NCI-H510A (cell line): ENCODE data around the gene RUNX2.

Source experiments
- DNase-seq: peaks from one replicate; lab custom pipeline; 2025; lab: John Stamatoyannopoulos, UW

The RUNX2 gene

DNA sequence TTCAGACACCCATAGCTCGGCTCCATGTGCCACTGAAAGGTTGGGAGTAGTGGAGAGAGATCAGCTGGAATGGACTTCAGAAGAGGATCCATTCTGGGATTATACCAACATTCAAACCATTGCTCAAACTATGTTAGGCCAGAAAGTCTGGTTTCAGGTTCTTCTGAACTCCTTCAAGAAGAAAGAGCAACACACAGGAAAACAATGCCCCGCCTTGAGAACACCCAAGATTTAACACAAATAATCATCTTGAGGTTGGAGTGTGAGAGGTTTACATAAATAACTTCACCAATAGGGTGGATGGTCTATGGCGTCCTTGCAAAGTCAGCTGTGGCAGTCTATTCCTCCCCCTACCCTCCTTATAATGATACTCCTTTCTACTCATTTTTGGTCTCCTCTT is 261.2 kb downstream of the RUNX2 start:
- DNase-seq, result no peak

DNA sequence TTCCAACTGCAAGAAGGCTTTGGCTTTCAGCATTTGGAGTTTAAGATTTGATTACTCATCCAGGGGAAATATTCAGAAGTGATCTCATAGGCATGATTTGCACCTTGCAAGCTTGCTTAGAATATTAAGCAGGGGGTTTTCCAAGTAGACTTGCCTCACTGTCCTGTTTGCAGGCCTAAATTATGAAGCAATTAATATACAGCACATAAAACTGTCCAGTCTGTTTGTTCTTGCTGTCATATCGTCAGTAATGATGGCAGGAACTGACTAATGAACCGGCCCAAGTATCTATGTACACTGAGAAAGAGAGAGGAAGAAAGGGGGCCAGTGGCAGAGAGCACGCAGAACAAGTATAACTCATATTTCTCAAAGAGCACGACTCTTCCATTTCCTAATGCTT is 262.1 kb downstream of the RUNX2 start:
- peak; percentile 17 for DNase-seq

DNA sequence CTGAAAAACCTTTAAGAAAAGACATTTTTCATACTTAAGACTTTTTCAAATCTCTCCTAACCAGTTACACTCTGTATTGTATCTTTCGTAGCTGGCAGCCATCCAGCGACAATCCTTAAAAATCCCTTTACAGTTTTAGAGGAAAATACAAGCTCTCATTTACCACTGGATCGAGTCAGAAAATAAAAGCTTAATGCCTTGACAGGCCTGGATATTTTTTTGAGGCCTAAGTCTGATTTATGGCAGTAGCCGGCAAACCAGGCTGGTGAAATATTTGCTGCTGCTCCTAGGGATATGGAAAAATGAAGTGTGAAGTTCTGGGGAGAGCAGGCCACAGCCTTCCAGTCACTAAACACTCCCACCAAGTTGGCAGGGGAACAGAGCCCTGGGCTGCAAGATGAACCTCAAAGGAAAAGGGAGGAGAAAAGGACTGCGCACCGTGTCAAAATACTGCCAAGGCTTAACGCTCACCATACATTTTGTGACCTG is 262.6 kb downstream of the RUNX2 start:
- no peak for DNase-seq

- no peak for DNase-seq
Measured at GRCh38 chr6:45591306-45591705, 263.2 kb downstream of the RUNX2 start.

- DNase-seq, result no peak
Measured at GRCh38 chr6:45591890-45592289, 263.8 kb downstream of the RUNX2 start.

DNA sequence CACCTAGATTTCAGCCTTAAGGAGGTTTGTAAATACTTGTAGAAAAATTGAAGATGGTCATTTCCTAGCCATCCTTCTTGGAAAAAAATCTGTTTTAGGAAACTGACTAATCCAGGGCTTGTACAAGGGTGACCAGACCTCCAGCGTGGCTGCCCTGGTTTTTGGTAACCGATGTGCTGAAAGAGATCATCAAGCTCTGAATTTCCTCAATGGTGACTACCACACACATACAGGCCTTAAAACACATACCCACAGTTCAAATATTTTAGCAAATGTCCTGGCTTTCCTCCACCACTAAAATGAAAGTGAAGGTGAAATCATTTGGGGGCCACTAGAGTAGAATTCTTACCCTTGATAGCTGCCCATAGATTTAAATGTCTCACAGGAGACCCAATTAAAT is 264.9 kb downstream of the RUNX2 start:
- DNase-seq, result no peak

DNA sequence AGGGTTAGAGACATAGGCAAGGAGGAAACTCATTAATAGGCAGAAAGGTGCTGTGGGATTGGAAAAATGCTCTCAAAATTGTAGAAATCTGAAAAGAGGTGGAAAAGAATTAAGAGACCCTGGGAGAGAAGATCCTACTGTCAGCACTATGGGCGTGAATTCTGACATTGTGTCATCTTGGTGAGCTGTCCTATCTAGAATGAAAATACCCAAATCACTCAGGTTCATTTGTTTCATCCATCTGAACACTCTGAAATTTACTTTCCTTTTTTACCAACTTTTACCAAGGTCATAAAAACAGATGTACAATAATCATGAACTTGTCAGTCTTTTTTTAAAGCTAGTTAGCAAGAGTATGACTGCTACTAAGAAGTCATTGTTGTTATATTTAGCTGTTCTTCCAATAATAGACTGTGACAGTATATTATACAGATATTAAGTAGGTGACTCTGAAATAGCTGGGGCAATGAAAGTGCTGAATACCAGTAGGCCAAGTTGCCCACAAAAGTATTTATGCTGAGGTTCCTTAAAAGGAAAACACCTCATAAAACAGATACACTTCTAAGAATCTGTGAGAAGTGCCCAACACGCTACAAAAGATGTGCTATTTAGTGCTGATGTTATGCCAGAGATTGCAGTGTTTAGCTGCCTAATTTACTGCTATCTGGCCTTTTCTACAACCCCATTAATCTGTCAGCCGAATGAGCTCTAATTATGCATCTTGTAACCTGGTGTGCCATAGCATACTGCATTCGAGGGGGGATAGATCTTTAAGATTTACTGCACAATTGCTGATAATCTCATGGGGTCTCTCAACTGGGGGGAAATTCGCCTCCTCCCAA is 267.1 kb downstream of the RUNX2 start:
- DNase-seq, result no peak

DNA sequence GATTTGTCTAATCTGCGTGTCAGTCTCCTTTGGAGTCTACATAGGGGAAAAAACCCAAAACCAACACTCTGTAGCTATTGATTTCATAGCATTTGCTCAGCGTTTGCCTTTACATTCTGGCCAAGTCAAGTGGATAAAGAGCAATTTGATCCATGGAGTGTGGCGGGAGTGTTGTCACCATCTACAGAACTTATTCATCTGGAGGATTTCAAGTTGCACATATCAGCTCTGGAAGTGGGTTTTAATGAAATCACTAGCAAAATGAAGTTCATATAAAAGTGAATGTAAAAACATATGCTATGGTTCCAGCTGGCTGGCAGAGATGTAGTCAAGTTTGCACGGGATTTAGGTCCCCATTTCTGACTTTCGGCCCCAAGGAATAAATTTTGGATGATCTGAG is 269.3 kb downstream of the RUNX2 start:
- DNase-seq, result no peak

DNA sequence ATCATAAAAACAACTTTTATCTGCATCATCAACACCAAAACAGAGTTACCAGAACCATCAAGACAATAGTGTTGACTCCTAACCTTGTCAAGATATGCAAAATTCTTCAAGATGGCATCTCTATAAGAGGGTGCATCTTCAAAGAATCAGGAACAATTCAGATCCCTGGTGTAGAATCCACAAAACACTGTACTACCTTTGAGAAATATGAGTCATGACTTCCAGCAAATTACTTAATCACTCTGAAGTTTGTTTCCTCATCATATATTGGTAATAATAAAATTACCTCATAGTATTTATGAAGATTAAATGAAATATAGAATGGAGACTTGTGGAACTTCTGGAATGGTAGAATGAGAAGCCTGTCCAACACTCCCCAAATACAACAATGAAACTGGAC is 270.9 kb downstream of the RUNX2 start:
- no peak for DNase-seq

- no peak for DNase-seq
Measured at GRCh38 chr6:45605971-45606370, 277.8 kb downstream of the RUNX2 start.

GRCh38 chr6:45606831-45607400 is 278.8 kb downstream of the RUNX2 start:
- DNase-seq, result no peak

DNA sequence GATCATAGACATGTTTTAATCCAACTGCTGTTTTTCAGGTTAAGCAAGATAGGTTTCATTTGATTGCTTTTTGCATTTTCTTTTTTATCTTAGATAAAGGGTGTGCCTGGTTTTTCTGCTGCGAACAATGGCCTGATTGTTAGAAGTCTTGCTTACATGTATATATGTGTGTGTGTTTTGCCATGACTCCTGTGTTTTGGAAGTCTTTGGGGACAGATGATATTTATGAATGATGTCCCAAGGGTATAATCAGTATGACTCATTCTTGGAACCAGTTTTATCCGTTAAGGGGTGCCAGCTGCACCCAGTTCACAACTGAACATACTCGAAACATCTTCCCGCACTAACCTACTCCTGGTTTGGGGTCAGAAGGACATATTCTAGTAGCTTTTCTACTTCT is 279.7 kb downstream of the RUNX2 start:
- no peak for DNase-seq

GRCh38 chr6:45608252-45608913 is 280.3 kb downstream of the RUNX2 start:
- DNase-seq, result no peak

- DNase-seq, result no peak
Measured at GRCh38 chr6:45609141-45609638, 281.1 kb downstream of the RUNX2 start.

GRCh38 chr6:45610374-45610773 is 282.2 kb downstream of the RUNX2 start:
- DNase-seq, result no peak

- DNase-seq, result no peak
Measured at GRCh38 chr6:45610832-45611231, 282.7 kb downstream of the RUNX2 start.

- no peak for DNase-seq
Measured at GRCh38 chr6:45611491-45611890, 283.4 kb downstream of the RUNX2 start.

DNA sequence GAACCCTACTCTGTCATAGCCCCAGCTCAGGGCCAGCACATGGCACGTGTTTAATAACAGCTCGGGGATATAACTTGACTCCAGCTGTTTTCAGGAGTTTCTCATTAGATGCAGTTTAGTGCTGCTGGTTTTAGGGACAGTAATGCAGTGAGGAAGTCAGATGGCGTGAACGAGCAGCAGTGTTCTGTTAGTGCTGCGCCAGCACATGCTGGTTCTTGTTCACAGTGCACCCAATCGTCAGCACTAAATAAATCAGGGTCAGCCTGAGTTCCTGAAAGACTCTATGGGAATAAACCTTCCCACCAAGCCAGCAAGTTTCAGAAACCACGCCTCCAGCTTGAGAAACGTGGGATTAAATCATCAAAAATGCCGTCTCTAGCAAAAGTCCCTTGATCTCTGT is 285.5 kb downstream of the RUNX2 start:
- DNase-seq, result no peak

- DNase-seq, result no peak
Measured at GRCh38 chr6:45614488-45615285, 286.6 kb downstream of the RUNX2 start.

DNA sequence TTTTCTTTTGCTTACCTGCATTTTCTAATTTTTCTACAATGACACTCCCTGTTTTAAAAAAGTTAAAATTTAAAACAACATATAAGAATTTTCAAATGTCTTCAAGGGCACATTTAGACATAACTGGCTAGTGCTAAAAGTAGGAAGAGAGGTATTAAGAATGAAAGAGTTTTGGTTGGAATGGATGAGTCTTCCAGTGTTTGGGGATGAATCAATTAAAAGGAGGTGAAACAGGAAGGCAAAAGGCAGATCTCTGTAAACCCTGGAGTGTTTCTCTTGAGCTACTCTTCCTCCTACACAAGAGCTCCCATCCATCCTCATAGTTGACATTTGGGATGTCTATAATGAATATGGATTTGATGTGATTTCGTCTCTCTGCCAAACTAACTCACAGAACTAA is 288.1 kb downstream of the RUNX2 start:
- DNase-seq, result no peak

DNA sequence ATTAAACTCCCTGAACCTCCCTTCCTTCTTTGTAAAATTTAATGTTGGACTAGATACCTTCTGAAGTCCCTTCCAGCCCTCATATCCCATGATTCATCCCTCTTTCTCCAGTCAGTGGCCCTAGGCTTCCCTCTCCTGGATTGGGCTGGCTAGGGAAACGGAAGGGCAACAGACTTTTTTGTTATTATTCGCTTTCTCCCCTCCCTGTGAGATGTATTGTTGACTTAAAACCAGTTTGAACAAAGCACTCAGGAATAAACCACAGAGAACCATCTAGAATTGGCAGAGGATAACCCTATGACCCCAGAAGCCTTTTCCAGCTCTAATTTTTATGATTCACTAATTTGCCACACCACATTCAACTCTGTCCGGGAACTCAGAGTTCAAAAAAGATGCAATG is 289.3 kb downstream of the RUNX2 start:
- DNase-seq, result no peak

DNA sequence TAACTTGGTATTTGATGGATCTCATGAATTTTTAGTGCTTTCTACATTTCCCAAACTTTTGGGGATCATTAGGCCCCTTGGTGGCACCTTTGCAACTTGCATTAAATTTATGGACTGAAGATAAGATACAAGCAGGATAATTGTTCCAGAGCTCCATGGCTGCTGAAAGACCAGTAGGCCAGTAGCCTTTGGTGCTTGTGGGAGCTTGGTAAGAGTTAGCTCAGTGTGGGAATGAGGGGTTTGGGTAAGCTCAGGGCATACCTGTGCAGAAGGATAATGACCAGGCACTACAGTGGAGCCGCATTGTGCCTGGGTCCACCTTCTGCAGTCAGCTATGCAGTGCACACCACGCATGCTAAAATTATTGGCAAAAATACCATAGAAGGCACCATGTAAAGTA is 290.1 kb downstream of the RUNX2 start:
- DNase-seq, result no peak
